GM18498 (cell line): ENCODE measurements around the gene PDZK1.
"Not testable (repeated sequence)": the region's sequence is repeated elsewhere in the genome, so short reads cannot be mapped to it uniquely, and the experiment has no call there.

ENCODE experiments used
- ATAC-seq: cut with Tn5 transposase; IDR thresholded peaks from one replicate; pipeline ENCODE4 v1.9.1; 2021; ENCODE audit warnings: mild to moderate bottlenecking, moderate library complexity; ENCODE audit not compliant: unreplicated experiment

PDZK1 gene

DNA sequence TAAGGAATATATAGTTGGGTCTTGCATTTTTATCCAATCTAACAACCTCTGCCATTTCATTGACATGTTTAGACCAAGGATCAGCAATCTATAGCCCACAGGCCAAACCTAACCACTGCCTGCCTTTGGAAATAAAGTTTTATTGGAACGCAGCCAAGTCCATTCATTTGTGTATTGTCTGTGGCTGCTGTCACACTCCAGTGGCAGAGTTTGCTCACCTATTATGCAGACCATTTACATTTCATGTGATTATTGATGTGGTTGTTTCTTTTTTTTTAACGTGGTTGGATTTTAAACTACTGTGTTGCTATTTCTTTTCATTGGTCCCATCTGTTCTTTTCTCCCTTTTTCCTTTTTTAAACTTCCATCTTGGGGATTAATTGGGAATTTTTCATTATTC, 44.7 kb downstream of the PDZK1 start:
- ATAC-seq = not testable (repeated sequence)

GRCh38 chr1:145656245-145656943, 50.8 kb downstream of the PDZK1 start:
- ATAC-seq = not testable (repeated sequence)

GRCh38 chr1:145643990-145644389, 63.2 kb downstream of the PDZK1 start:
- ATAC-seq = not testable (repeated sequence)

GRCh38 chr1:145641886-145642285, 65.3 kb downstream of the PDZK1 start:
- ATAC-seq = not testable (repeated sequence)

DNA sequence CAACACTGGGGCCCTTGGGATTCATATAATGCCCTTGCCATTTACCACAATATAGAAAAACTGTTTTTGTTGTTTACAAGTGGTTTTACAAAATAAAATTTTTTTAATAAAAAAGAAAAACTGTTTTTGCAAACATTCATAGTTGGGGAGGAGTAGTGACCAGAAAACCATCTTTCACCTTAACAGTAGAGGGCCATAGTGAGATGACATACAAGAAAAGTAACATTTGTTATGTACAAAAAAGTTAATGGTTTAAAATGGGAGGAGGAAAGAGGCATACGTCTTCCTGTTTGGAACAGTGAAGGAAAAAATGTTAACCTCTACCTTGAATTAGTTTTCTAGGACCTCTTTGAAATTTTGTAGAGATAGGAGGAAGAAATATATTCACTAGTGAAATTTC, 70.9 kb downstream of the PDZK1 start:
- not testable (repeated sequence) for ATAC-seq

GRCh38 chr1:145622177-145622576, 85.0 kb downstream of the PDZK1 start:
- ATAC-seq = not testable (repeated sequence)
